ENCODE measurements around the gene ELK4.

GRCh38 chr1:205631010-205631767 lies 622 bp downstream of the ELK4 start:
- no peak for TF ChIP-seq POLR2A (IDR thresholded peaks at IDR 0.05; ENCODE audit: low read length)
- TF ChIP-seq GATA1 (IDR thresholded peaks at IDR 0.05; ENCODE audit: low read depth, low read length): no peak
